IPS-NIHi7 (cell line): ENCODE results near the gene HUWE1.

ENCODE experiments used
- DNase-seq: peaks from one replicate; pipeline ENCODE4 v3.0.0; 2012; ENCODE audit warnings: mixed read lengths; ENCODE audit errors: extremely low spot score

The HUWE1 gene

DNA sequence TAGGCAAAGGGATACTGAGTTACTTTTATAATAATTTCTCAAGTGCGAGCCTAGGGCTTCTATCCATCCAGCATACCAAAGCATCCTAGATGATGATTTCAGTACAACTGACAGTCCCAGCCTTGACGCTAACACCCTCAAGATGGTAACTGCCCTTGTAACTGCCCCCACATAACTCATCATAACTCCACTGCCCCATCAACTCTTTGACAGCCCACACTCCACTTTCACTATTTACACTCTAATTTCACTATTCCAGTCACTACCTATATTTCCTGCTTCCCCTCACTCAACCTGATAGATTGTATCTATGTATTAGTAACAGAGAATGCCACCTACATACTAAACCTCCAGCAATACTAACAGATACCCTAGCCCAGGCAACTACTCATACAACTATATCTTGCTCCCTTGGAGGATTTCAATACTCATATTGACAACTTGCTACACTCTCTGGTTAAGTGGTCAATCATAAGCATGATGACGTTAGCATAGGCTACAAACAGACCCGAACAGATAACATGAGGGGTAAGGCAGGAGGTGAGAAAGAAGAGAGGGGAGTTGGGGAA lies 65.0 kb downstream of the HUWE1 start:
- no peak for DNase-seq

DNA sequence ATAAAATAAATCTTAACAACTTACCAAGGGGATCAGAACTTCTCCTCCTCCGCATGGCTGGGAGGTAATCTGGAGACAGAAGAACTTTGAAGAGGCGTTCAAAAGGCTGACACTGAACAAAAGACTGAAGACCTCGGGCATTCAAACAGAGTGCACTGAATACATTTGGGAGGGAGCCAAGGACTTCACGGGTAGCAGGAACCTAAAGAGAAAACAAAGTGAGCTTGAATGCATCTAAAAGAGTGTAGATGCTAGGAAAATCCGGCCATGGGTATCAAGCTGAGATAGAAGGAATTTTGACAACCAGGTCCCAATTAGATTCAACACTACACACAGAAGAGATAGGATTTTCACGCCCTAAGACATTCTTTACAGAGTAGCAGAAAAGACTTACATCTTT lies 69.6 kb downstream of the HUWE1 start:
- no peak for DNase-seq

DNA sequence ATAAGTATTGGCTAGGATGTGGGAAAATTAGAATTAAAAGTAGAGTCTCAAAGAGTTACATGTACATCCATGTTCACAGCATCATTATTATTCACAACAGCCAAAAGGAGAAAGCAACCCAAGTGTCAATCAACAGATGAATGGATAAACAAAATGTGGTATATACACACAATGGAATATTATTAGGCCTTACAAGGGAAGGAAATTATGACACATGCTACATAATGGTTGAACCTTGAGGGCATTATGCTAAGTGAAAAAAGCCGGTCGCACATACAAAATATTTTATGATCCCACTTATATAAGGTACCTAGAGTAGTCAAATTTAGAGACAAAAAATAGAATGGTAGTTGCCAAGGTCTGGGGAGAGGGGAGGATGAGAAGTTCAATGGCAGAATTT lies 80.1 kb downstream of the HUWE1 start:
- DNase-seq: no peak

DNA sequence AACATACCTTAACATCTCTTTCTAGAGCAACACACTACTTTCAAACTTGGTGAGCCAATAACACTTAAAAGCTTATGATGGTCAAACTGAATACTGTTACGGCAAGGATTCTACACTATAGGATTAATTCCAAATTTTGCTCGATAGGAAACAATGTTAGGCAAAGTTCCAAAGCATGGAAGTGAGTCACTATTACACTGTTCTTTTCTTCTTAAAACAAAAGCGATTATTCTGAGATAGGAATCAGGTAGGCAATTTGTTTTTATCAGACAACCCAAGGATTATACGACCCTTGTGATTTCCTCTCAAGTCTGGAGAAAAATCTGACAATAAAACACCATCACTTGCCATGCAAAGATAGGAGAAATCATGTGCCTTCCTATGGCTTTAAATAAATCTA lies 81.5 kb downstream of the HUWE1 start:
- DNase-seq: no peak

DNA sequence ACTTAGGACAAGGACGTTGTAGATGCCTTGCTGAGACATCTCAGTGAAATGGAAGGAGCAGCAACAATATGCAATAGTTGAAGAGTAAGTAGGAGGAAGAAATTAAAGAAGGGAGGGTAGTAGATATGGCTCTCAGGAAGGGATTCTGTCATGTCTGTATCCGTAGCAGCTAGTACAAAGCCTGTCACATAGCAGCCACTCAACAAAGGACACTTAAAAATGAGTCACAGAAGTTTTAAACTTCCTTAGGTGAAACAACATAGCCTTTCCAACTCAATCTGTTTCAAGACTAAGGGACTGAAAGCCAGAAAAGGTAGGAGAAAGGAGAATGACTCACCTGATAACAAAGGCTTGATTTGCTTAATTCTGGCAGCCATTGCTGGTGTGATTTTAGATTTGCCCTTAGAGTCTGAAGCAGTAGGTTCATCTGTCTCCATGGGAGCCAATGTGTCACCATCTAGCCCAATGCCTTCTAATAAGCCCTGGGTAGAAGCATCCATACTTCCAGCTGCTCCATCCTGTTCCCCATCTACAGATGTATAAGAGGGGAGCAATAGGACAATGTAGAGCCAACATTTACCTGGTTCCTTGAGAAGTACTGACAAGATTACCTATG lies 86.6 kb downstream of the HUWE1 start:
- no peak for DNase-seq

DNA sequence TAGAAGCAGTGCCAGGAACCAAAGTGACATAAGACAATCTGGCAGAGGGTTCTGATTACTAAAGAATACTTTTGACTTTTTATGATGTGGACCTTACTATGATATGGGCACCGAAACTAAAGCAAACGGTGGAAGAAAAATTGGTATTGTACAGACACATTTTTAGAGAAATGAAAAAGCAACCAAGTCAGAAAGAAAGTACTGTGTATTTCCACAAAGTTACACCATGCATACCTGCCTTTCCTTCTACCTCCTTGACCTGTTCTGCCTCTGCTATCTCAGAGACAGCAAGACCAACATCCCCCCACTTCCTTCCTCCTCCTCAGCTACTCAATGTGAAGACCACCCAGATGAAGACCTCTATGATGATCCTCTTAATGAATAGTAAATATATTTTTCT lies 88.3 kb downstream of the HUWE1 start:
- no peak for DNase-seq

DNA sequence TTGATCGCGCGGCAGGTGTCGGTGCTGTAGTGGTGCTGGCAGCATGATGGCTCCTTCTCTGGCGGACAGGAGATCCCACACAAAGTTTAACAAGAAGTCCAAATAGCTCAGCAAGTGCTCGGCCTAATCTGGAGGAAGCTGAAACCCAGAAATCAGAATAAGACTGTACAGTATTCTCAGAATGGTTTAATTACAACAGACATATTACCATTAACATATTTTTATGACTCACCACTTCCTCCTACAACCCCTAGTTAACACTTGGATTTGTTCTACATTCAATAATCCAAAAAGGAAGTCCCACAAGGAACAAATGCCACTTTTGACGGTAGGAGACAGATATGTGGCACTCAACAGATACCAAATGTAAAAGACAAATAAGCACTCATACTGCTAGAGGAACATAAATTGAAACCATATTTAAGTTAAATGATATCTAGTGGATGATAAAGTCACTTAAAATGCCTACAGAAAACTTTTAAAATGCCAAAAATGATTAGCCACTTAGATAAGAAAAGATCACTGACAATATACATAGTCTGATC lies 91.2 kb downstream of the HUWE1 start:
- DNase-seq: no peak

DNA sequence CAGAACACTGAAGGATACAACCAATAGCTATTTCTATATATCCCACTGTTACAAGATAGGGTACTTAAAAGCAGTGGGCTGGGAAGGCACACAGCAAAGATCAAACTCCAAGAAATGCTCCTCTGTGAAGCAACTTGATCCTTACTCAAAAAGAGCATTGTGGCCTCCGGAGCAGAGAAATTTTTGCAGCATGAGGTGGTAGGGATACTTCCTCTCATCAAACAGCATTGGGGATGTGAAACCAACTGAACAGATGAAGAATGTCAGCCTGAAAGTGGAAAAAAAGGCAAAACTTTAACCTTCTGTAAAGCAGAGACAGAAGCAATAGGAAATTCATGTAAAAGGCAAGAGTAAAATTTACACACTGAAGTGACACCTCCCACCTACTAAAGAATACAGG lies 92.2 kb downstream of the HUWE1 start:
- no peak for DNase-seq

DNA sequence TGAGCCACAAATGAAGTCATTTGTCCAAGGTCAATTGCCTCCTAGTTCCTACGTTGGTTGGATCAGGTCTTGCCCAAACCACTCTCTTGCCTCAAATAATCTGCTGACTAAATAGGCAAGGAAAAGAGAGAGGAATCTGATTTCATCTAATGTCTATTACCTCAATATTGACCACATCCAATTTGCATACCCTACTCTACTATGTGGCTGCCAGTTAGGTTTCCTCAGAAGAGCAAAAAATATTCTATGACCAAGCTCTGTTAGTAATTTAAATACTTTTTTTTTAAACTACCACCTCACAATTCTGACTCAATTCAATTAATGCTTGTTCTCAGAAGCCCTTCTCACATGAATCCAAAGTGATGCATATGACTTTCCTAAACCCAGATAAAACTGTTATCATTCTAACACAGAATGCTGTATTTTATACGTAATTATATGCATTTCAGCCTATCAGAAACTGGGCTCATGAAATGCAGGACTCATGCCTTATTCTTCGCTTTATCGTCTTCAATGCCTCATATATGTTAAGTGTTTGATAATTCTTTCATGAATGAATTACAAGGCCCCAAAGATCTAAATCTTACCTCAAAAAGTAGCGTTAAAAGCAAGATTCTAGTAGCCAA lies 98.6 kb downstream of the HUWE1 start:
- no peak for DNase-seq

DNA sequence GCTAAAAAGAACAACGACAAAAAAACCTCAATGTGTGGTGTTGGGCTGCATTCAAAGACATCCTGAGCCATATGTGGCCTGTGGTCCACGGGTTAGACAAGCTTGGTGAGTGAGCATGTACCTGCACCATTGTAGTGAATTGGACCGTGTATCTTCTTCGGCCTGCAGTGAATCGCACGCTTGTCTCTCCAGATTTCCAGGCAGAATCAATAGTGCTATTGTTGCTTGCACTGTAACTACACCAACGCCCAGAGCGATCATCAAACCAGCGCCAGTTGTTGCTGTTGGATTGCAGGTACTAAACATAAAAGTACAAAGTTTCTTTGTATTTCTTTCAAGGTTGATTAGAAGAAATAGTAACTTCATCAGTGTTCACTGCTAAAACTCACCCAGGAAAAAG lies 101.6 kb downstream of the HUWE1 start:
- no peak for DNase-seq

DNA sequence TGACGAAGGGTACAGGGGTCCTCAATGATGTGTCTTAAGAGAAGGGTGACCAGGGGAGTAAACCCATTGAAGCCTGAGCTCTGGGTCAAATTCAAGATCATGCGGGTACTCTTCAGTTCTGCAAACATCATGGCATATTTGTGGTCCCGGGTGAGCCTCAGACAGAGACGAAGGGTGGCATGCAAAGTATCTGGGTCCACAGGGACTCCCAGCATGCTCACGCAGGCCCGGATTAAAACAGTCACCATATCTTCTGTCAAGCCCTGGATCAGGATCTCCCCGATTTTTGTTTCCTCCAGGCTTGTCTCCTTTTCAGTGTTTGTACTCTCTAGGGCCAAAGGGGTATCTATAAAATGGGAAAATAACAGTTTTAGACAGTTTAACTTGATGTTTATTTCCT lies 102.9 kb downstream of the HUWE1 start:
- no peak for DNase-seq

DNA sequence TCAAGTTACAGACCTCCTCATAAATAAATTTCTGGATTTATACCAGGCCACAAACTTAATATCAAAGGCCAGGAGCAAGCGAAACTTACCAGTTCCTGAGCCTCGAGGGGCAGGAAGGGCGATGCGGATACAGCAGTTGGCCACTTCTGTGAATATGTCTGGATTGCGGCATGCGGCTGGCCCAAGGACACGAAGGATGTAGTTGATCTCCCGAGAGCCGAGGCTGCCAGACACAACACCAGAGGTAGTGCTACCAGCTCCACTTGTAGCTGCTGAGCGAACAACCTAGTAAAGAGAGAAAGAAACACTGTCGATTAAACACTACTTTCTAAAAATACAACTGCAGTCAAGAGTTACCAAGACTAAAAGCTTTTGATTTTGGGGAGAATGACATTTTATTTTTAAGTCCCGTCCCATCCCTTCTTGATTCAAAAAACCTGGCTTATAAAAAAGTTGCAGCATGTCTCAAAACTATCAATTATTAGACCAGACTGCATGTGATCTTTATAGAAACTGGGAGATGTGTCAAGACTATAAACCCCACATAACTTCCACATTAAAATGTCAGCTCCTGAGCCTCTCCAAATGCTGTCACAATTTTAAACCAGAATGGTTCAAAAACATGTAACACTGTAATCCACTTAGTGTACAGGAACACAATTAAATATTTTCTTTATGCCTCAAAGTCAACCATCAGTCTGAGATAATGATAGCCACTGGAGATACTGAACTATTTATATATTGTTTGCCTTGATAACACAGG lies 105.6 kb downstream of the HUWE1 start:
- no peak for DNase-seq

DNA sequence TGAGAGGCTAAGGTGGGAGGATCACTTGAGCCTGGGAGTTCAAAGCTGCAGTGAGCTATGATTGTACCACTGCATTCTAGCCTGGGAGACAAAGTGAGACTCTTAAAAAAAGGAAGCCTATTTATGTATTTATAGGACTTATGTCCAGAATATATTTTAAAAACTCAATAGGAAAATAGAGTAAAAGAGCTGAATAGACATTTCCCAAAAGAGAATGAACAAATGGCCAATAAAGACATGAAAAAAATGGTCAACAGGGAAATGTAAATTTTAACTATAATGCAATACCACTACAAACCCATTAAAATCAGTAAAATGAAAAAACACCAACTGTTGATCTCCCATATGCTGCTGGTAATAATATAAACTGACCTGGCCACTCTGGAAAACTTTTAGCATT lies 115.0 kb downstream of the HUWE1 start:
- no peak for DNase-seq

DNA sequence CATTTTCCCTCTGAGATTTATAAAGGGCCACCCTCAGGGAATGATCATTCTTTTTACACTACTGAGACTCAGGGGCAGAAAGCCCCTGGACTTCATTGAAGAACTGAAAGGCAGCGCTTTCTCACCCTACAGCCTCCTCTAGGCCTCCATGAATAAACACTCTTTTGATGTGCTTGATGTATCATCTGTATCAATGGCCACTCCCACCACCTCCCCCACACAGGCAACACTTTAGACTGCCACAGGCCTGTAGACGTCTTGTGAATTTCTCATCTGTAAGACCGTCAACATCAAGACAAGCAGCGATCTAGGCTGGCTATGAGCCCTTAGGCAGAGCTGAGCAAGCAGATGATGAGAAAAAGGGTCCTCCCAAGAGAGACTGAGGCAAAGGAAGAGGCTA lies 123.2 kb downstream of the HUWE1 start:
- no peak for DNase-seq

DNA sequence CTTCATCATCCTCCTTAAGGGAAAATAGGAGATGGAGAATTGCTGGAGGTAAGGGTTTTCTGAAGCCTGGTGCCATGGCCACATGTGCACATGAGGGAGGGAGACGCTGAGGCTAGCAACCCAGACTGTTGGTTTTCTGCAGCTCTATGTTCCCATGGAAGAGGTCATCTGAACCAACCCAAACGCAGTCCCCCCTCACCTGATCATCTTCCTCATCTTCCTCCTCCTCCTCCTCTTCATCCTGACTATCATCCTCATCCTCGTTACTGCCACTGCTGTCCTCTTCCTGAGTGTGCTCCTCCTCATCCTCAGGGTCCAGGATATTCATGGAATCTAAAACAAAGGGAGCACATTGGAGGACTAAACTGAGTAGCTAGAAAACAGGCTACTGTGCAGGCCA lies 124.6 kb downstream of the HUWE1 start:
- DNase-seq: no peak

DNA sequence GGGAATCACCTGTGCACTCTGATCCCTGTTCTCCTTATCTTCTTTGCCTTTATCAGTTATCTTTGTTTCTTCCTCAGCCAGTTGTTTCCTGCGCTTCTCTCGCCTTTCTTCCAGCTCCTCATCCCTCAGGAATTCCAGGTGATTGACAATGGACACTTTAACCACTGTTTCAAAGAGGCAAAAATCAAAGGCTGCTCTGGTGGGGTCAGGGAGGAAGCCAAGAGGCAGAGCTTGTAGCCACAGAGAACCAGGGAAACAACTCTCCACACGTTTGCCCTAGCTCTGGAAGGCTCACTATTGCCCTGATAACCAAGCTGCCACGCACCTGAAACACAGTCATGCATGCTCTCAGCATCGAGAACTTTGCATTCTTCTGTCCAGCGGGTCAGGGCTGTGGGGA lies 127.9 kb downstream of the HUWE1 start:
- DNase-seq: no peak

DNA sequence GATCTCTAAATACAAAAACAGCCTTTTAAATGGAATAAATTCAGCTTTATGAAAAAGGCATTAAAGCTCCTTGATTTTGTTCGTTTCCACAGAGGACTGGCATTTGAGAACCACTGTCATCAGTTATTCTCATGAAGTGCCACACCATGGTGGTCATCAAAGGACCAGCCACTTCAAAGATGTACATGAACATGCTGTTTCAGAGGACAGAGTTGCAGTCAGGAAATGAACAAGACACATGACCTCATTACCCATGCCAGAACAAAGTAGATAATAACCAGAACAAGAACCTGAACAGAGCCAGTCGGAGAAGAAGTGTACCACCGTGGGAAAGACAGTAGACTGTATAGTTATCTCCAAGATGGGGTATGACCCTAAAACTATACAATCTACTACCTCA lies 129.7 kb downstream of the HUWE1 start:
- no peak for DNase-seq

DNA sequence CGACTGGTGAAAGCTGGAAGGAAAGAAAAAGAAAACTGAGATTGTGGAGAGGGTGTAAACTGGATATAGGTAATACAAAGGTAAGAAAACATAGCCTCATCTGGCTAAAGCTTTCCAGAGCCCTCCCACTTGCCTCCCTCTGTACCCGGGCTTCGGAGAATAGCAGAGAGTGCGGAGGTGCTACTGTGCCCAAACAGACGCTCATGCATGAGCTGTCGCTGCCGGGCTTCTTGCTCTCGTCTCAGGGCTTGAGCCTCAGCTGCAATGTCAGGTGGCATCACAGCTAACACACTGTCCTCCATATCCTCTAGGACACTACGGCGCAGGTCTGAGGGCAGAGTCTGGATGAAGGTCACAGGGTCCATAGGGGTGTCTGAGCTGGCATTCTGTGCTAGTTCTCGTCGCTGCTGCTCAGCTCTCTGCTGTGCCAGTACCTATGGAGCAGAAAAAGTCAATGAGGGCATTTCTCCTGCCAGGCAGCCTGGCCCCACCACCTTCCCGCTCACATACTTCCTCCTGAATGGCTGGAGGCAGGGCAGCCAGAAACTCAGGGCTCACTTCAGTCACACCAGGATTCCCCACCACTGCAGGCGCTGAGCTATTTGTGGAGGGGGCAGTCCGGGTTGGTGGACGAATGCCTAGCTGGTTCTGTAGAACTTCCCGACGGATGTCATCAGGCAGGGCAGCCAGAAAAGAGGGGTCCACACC lies 135.6 kb downstream of the HUWE1 start:
- no peak for DNase-seq

DNA sequence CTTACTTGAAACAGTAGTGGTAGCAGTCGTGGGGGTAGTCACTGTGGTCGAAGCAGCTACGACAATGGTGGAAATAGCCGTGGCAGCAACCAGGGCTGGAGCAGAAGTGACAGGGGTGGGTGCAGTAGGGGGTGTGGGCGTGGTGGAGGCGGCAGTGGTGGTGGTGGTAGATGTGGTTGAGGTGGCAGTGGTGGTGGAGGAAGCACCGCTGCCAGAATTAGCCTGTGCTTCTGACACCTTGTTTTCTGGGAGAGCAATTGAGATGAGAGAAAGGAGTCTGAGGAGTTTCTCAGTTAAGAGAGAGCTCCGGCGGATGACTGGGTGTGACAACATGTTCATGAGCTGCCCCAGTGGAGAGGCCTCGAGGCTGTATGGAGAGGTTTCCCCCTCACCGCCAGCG lies 138.9 kb downstream of the HUWE1 start:
- DNase-seq: no peak

DNA sequence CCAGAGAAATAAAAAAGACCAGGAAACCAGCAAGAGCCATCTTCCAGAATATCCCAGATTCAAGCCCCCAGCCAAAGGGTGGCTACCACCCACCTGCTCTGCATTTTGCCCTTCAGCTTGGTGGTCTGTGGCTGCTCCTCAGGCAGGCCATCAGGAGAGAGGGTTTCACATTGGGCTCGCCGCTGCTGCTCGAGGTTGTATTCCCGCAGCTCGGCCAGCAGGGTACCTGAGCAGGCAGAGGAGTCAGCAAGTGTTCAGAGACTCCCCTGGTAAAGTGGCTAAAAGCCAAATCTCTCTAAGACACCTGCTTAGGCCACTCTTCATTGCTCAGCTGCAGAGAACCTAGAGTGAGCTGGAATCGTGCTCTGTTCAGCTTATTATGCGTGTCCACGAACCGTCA lies 141.6 kb downstream of the HUWE1 start:
- no peak for DNase-seq

DNA sequence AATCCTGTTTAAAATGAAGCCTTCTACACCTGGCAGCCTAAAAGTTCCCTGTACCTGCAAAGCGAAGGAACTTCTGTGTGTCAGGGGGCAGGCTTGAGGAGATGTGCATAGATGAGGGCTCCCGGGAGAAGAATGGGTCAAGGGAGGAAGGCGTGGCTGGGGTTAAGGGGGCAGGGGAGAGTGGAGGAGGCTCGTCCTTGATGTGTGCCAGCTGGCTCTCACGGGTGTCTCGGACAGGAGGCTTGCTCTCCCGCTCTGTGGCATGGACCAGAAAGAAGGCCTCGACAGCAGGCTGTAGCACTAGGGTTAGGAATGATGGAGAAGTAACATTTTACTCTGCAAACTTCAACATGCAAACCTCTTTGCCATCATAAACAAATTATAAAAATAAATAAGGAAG lies 147.7 kb downstream of the HUWE1 start:
- DNase-seq: no peak
